Measurements from ENCODE around the gene ANTXRL.
"Not testable (repeated sequence)": the region's sequence is repeated elsewhere in the genome, so short reads cannot be mapped to it uniquely, and the experiment has no call there.

Gene ANTXRL

DNA sequence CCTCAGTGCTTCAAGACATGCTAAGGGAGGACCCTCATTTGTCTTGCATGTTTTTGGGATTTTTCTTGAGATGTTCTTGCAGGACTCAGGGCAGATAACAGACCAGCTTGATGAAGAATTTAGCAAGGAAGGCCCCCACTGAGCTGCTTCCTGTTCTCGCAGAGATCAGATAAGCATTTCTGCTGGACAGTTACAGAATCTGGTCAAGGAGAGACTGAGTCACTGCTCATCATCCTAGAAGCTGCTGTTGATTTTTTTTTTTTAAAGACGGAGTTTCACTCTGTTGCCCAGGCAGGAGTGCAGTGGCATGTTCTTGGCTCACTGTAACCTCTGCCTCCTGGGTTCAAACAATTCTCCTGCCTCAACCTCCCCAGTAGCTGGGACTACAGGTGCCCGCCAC lies 87.6 kb downstream of the ANTXRL start:
- H3K27ac ChIP-seq (ENCODE audit: insufficient read depth in 1 of 2, low read depth in 1 of 2, low read length in 2 of 2, poor library complexity in 1 of 2, severe bottlenecking in 2 of 2); POLR2A ChIA-PET; DNase-seq; H3K4me3 ChIP-seq (ENCODE audit: control insufficient read depth in 1 of 7, extremely low read depth in 1 of 7, insufficient read depth in 4 of 7, low read depth in 2 of 7, low read length in 6 of 7); H3K27me3 ChIP-seq (replicated peaks in 2 of 5; ENCODE audit: control insufficient read depth in 4 of 5, insufficient read depth in 5 of 5, low read length in 4 of 5); CTCF ChIA-PET; H3K9me3 ChIP-seq (ENCODE audit: control extremely low read depth in 1 of 5, control insufficient read depth in 4 of 5, insufficient read depth in 2 of 5, low read depth in 1 of 5, low read length in 4 of 5); H3K36me3 ChIP-seq (ENCODE audit: control insufficient read depth in 4 of 4, insufficient read depth in 4 of 4, low read length in 3 of 4); H3K4me1 ChIP-seq (ENCODE audit: control extremely low read depth in 1 of 4, control insufficient read depth in 4 of 4, insufficient read depth in 4 of 4, low read length in 3 of 4): not testable (repeated sequence)
- no CpG with 5 or more reads among the region's 3 CpGs for WGBS (ENCODE audit: insufficient coverage)

DNA sequence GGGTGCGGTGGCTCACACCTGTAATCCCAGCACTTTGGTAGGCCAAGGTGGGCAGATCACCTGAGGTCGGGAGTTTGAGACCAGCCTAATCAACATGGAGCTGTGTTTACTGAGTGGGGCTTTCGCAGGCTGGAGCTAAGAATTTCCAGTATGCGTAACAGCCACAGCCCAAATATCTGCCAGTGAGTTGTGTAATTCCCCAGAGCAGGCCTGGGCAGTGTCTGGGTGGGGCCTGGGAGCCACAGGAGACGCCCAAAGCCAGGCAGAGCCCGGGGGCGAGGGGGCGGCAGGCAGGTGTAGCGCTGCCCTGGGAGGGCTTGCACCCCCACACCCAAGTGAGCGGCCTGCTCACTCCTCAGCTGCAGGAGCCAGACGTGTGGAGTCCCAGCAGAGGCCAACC lies 88.6 kb downstream of the ANTXRL start, which contains the start of gene ANXA8L1:
TSS of gene ANXA8L1 (plus strand) at position 371 of the 400 bp plus-strand sequence. CDS start 76 bp downstream, outside the sequence.
- POLR2A ChIA-PET; H3K4me3 ChIP-seq (ENCODE audit: control insufficient read depth in 1 of 7, extremely low read depth in 1 of 7, insufficient read depth in 4 of 7, low read depth in 2 of 7, low read length in 6 of 7): not testable (repeated sequence)

DNA sequence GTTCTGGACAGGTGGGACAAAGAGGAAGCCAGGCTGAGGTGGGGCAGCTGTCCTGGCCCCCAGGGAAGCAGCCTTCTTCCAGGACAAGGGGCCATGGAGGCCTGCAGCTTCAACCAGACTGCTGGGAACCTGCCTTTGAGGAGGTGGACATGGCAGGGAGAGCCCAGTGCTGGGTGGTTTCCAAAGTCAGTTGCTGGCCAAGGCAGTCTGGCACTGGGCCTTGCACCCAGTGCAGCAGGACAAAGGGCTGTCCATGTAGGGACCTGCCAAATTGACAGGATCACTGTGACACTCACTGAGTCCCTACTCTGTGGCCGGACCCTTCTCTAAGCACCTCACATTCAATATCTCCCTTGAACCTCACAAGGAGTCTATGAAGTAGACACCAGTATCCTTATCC lies 90.2 kb downstream of the ANTXRL start:
- POLR2A ChIA-PET; H3K9me3 ChIP-seq (ENCODE audit: control extremely low read depth in 1 of 5, control insufficient read depth in 4 of 5, insufficient read depth in 2 of 5, low read depth in 1 of 5, low read length in 4 of 5); H3K36me3 ChIP-seq (ENCODE audit: control insufficient read depth in 4 of 4, insufficient read depth in 4 of 4, low read length in 3 of 4); DNase-seq; CTCF ChIA-PET; H3K4me1 ChIP-seq (ENCODE audit: control extremely low read depth in 1 of 4, control insufficient read depth in 4 of 4, insufficient read depth in 4 of 4, low read length in 3 of 4); H3K27ac ChIP-seq (ENCODE audit: insufficient read depth in 1 of 2, low read depth in 1 of 2, low read length in 2 of 2, poor library complexity in 1 of 2, severe bottlenecking in 2 of 2); H3K27me3 ChIP-seq (replicated peaks in 2 of 5; ENCODE audit: control insufficient read depth in 4 of 5, insufficient read depth in 5 of 5, low read length in 4 of 5); H3K4me3 ChIP-seq (ENCODE audit: control insufficient read depth in 1 of 7, extremely low read depth in 1 of 7, insufficient read depth in 4 of 7, low read depth in 2 of 7, low read length in 6 of 7): not testable (repeated sequence)
- WGBS (ENCODE audit: insufficient coverage), result no CpG with 5 or more reads among the region's 1 CpG

More for the DNA sequence above, 88.6 kb downstream of the ANTXRL start, which contains the start of gene ANXA8L1:
- no CpG with 5 or more reads among the region's 11 CpGs for WGBS (ENCODE audit: insufficient coverage)
- H3K27me3 ChIP-seq (replicated peaks in 2 of 5; ENCODE audit: control insufficient read depth in 4 of 5, insufficient read depth in 5 of 5, low read length in 4 of 5); CTCF ChIA-PET; H3K27ac ChIP-seq (ENCODE audit: insufficient read depth in 1 of 2, low read depth in 1 of 2, low read length in 2 of 2, poor library complexity in 1 of 2, severe bottlenecking in 2 of 2); H3K9me3 ChIP-seq (ENCODE audit: control extremely low read depth in 1 of 5, control insufficient read depth in 4 of 5, insufficient read depth in 2 of 5, low read depth in 1 of 5, low read length in 4 of 5); H3K4me1 ChIP-seq (ENCODE audit: control extremely low read depth in 1 of 4, control insufficient read depth in 4 of 4, insufficient read depth in 4 of 4, low read length in 3 of 4); H3K36me3 ChIP-seq (ENCODE audit: control insufficient read depth in 4 of 4, insufficient read depth in 4 of 4, low read length in 3 of 4); DNase-seq: not testable (repeated sequence)

DNA sequence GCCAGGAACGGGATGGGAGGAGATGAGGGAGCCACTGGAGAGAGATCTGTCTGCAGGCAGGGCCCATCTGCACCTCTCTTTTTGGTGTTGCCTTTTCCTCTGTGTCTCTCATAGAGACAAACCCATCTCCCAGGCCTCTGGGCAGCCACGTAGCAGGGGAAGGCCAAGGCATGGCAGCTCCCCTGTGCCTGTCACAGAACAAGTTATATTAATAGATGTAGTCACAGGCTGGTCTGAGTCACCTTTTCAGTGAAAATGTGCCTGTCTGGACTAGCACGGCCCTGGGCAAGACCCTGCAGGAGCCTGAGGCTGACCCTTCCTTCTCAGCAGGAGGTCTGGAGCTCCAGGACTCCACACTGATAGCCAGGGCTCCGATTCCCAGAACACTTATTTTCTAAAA lies 90.9 kb downstream of the ANTXRL start:
- H3K9me3 ChIP-seq (ENCODE audit: control extremely low read depth in 1 of 5, control insufficient read depth in 4 of 5, insufficient read depth in 2 of 5, low read depth in 1 of 5, low read length in 4 of 5); POLR2A ChIA-PET; CTCF ChIA-PET; H3K27me3 ChIP-seq (replicated peaks in 2 of 5; ENCODE audit: control insufficient read depth in 4 of 5, insufficient read depth in 5 of 5, low read length in 4 of 5); H3K4me1 ChIP-seq (ENCODE audit: control extremely low read depth in 1 of 4, control insufficient read depth in 4 of 4, insufficient read depth in 4 of 4, low read length in 3 of 4); H3K4me3 ChIP-seq (ENCODE audit: control insufficient read depth in 1 of 7, extremely low read depth in 1 of 7, insufficient read depth in 4 of 7, low read depth in 2 of 7, low read length in 6 of 7); DNase-seq; H3K27ac ChIP-seq (ENCODE audit: insufficient read depth in 1 of 2, low read depth in 1 of 2, low read length in 2 of 2, poor library complexity in 1 of 2, severe bottlenecking in 2 of 2); H3K36me3 ChIP-seq (ENCODE audit: control insufficient read depth in 4 of 4, insufficient read depth in 4 of 4, low read length in 3 of 4): not testable (repeated sequence)
- no CpG with 5 or more reads among the region's 4 CpGs for WGBS (ENCODE audit: insufficient coverage)

DNA sequence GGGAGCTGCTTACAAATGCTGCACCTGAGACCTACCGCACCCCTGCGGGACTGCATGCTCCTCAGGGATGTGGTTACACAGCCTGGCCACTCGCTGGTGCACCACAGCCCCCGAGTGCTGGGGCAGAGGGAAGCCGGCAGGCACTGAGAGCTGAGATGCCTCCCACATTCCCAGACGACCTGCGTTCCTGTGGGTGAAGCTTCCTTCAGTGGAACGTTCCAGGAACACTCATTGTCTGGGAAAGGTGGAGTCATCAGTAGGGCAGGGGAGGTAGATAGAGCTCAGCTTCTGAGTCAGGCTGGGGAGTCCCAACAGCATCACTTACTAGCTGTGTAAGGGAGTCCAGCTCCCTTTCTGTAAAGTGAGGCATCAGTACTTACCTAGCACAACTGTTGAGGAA lies 91.3 kb downstream of the ANTXRL start:
- CTCF ChIA-PET, result not testable (repeated sequence)

DNA sequence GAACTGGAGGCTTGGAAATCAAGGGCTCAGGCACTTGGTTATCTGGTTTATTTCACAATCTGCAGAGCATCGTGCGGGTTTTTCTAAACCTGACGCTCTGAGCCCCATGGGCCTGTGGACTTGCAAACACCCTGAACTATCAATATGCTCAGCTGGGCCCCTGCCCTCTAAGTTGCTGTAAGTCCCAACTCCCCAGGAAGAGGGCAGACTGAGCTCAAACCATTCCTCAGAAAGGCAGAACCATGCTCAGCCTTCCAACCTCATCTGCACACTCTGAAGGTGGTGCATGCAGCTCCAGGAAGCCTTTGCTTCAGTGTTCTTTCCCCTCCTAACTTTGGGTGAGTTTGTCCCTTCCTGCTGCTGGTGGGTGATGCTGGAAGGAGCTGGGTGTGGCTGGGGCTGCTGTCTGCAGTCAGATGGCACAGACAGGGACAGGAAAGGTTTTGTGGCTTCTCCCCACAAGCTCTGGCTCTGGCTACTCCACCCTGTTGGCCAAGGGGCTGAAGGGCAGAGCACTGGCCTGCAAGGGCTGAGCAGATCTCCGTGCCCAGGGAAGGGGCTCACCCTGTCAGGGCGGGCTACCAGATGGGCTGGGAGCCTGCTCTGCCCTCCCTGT lies 92.5 kb downstream of the ANTXRL start:
- H3K36me3 ChIP-seq (ENCODE audit: control insufficient read depth in 4 of 4, insufficient read depth in 4 of 4, low read length in 3 of 4); H3K4me3 ChIP-seq (ENCODE audit: control insufficient read depth in 1 of 7, extremely low read depth in 1 of 7, insufficient read depth in 4 of 7, low read depth in 2 of 7, low read length in 6 of 7); H3K27me3 ChIP-seq (replicated peaks in 2 of 5; ENCODE audit: control insufficient read depth in 4 of 5, insufficient read depth in 5 of 5, low read length in 4 of 5); H3K27ac ChIP-seq (ENCODE audit: insufficient read depth in 1 of 2, low read depth in 1 of 2, low read length in 2 of 2, poor library complexity in 1 of 2, severe bottlenecking in 2 of 2); H3K4me1 ChIP-seq (ENCODE audit: control extremely low read depth in 1 of 4, control insufficient read depth in 4 of 4, insufficient read depth in 4 of 4, low read length in 3 of 4); DNase-seq; POLR2A ChIA-PET; CTCF ChIA-PET; H3K9me3 ChIP-seq (ENCODE audit: control extremely low read depth in 1 of 5, control insufficient read depth in 4 of 5, insufficient read depth in 2 of 5, low read depth in 1 of 5, low read length in 4 of 5): not testable (repeated sequence)
- no CpG with 5 or more reads among the region's 5 CpGs for WGBS (ENCODE audit: insufficient coverage)

More for the DNA sequence above, 91.3 kb downstream of the ANTXRL start:
- DNase-seq; H3K36me3 ChIP-seq (ENCODE audit: control insufficient read depth in 4 of 4, insufficient read depth in 4 of 4, low read length in 3 of 4); H3K4me3 ChIP-seq (ENCODE audit: control insufficient read depth in 1 of 7, extremely low read depth in 1 of 7, insufficient read depth in 4 of 7, low read depth in 2 of 7, low read length in 6 of 7); H3K27me3 ChIP-seq (replicated peaks in 2 of 5; ENCODE audit: control insufficient read depth in 4 of 5, insufficient read depth in 5 of 5, low read length in 4 of 5); H3K4me1 ChIP-seq (ENCODE audit: control extremely low read depth in 1 of 4, control insufficient read depth in 4 of 4, insufficient read depth in 4 of 4, low read length in 3 of 4); POLR2A ChIA-PET; H3K27ac ChIP-seq (ENCODE audit: insufficient read depth in 1 of 2, low read depth in 1 of 2, low read length in 2 of 2, poor library complexity in 1 of 2, severe bottlenecking in 2 of 2); H3K9me3 ChIP-seq (ENCODE audit: control extremely low read depth in 1 of 5, control insufficient read depth in 4 of 5, insufficient read depth in 2 of 5, low read depth in 1 of 5, low read length in 4 of 5): not testable (repeated sequence)
- no CpG with 5 or more reads among the region's 8 CpGs for WGBS (ENCODE audit: insufficient coverage)

Data from common myeloid progenitor, CD34-positive (primary cell).